ENCODE results near the gene CDH2. TPM values are rescaled to one million over a fixed set of nuclear protein-coding genes. Genes with fewer than 3 reads are reported as not detected.

CDH2 gene
- total and polyA plus RNA-seq, 2 experiments from 2014 or later, result 81.8 to 117 TPM

GRCh38 chr18:28185121-28185520, 8.2 kb upstream of the CDH2 start:
- Histone ChIP-seq H3K4me3 (no peak overlapping the region), H3K36me3 (replicated peaks; ENCODE audit: insufficient read depth, low read depth) (no peaks in the 10 kb centered on the region), H4K20me1 (ENCODE audit: insufficient read depth, poor library complexity, severe bottlenecking) (no peaks in the 10 kb centered on the region), H3K79me2 (peaks cover 8% of the 10 kb centered on the region), H3K27me3 (no peaks in the 10 kb centered on the region), H3K4me1 (ENCODE audit: insufficient read depth) (no peaks in the 10 kb centered on the region), H3K27ac (no peak overlapping the region), H2AFZ (no peak overlapping the region), H3K9me3 (ENCODE audit: low read depth) (no peaks in the 10 kb centered on the region), H3K4me2 (no peak overlapping the region), H3K9me2 (replicated peaks; ENCODE audit: insufficient read depth) (no peaks in the 10 kb centered on the region)
- no peak for DNase-seq (ENCODE audit: low spot score)
- TF ChIP-seq EZH2phosphoT487 (IDR thresholded peaks at IDR 0.05; ENCODE audit: low read depth, severe bottlenecking, unreplicated experiment) (no peak), EZH2 (IDR thresholded peaks at IDR 0.05; ENCODE audit: borderline replicate concordance) (no peak), CTCF (IDR thresholded peaks at IDR 0.05; ENCODE audit: poor library complexity) (no peak)
- 88% methylated on average over 3 of the region's 3 CpGs for WGBS (ENCODE audit: low lambda C conversion rate, missing lambda C conversion rate)

- H2AFZ ChIP-seq, result no peak overlapping the region
Observed at GRCh38 chr18:28183418-28184078, 6.6 kb upstream of the CDH2 start.

GRCh38 chr18:28181616-28182015, 4.7 kb upstream of the CDH2 start:
- Histone ChIP-seq H2AFZ (no peak overlapping the region), H3K27me3 (peaks cover 4% of the 10 kb centered on the region), H3K9me3 (ENCODE audit: low read depth) (no peaks in the 10 kb centered on the region), H3K4me3 (no peak overlapping the region), H3K36me3 (replicated peaks; ENCODE audit: insufficient read depth, low read depth) (no peaks in the 10 kb centered on the region), H3K79me2 (peaks cover 17% of the 10 kb centered on the region), H3K4me2 (no peak overlapping the region), H3K9me2 (replicated peaks; ENCODE audit: insufficient read depth) (no peaks in the 10 kb centered on the region), H3K27ac (no peak overlapping the region), H3K4me1 (ENCODE audit: insufficient read depth) (no peaks in the 10 kb centered on the region), H4K20me1 (ENCODE audit: insufficient read depth, poor library complexity, severe bottlenecking) (no peaks in the 10 kb centered on the region)
- TF ChIP-seq EZH2 (IDR thresholded peaks at IDR 0.05; ENCODE audit: borderline replicate concordance) (no peak), EZH2phosphoT487 (IDR thresholded peaks at IDR 0.05; ENCODE audit: low read depth, severe bottlenecking, unreplicated experiment) (no peak), CTCF (IDR thresholded peaks at IDR 0.05; ENCODE audit: poor library complexity) (no peak)
- no peak for DNase-seq (ENCODE audit: low spot score)
- 79% methylated on average over 2 of the region's 2 CpGs for WGBS (ENCODE audit: low lambda C conversion rate, missing lambda C conversion rate)

More at GRCh38 chr18:28183418-28184078, 6.6 kb upstream of the CDH2 start:
- peaks cover 4% of the 10 kb centered on the region for H3K27me3 ChIP-seq
- H4K20me1 ChIP-seq (ENCODE audit: insufficient read depth, poor library complexity, severe bottlenecking), result no peaks in the 10 kb centered on the region
- no peaks in the 10 kb centered on the region for H3K4me1 ChIP-seq (ENCODE audit: insufficient read depth)
- H3K9me2 ChIP-seq (replicated peaks; ENCODE audit: insufficient read depth), result no peaks in the 10 kb centered on the region
- DNase-seq (ENCODE audit: low spot score), result peak; percentile 19
- H3K79me2 ChIP-seq, result peaks cover 17% of the 10 kb centered on the region
- H3K4me3 ChIP-seq, result no peak overlapping the region
- no peak for TF ChIP-seq EZH2 (IDR thresholded peaks at IDR 0.05; ENCODE audit: borderline replicate concordance)
- no peak for TF ChIP-seq EZH2phosphoT487 (IDR thresholded peaks at IDR 0.05; ENCODE audit: low read depth, severe bottlenecking, unreplicated experiment)
- TF ChIP-seq CTCF (IDR thresholded peaks at IDR 0.05; ENCODE audit: poor library complexity), result no peak
- no peak overlapping the region for H3K4me2 ChIP-seq
- no peak overlapping the region for H3K27ac ChIP-seq
- 39% methylated on average over 4 of the region's 4 CpGs for WGBS (ENCODE audit: low lambda C conversion rate, missing lambda C conversion rate)
- no peaks in the 10 kb centered on the region for H3K36me3 ChIP-seq (replicated peaks; ENCODE audit: insufficient read depth, low read depth)
- H3K9me3 ChIP-seq (ENCODE audit: low read depth), result no peaks in the 10 kb centered on the region
